OCI-LY3 (cell line): Measurements from ENCODE around the gene FES.

Source experiments
- H2AFZ ChIP-seq: fragments of 200-600, 300-600 bp; shearing (Covaris generic); 2 replicates; pipeline ENCODE4 v1.6.0; 2014; ENCODE audit warnings: antibody characterized with exemption, low read depth, low read length
- H3K27ac ChIP-seq: fragments of 200-600, 300-600 bp; sonication (generic); 2 replicates; pipeline ENCODE4 v1.5.1; 2014; ENCODE audit warnings: mild to moderate bottlenecking, low read length, moderate library complexity, mixed read lengths
- H3K27me3 ChIP-seq: fragments of 200-600, 300-600 bp; sonication (generic); 2 replicates; pipeline ENCODE4 v1.6.1; 2014; ENCODE audit warnings: low read depth, low read length, mixed read lengths
- H3K36me3 ChIP-seq: fragments of 200-600, 300-600 bp; sonication (generic); replicated peaks from 2 replicates; pipeline ENCODE3; 2014; ENCODE audit warnings: low read depth, low read length, mixed read lengths
- H3K4me1 ChIP-seq: fragments of 300-600, 200-600 bp; sonication (generic); 2 replicates; pipeline ENCODE4 v1.6.1; 2014; ENCODE audit warnings: low read length, mixed read lengths
- H3K4me2 ChIP-seq: fragments of 200-600, 300-600 bp; sonication (generic); 2 replicates; pipeline ENCODE4 v1.6.1; 2014; ENCODE audit warnings: low read length, mixed read lengths
- H3K4me3 ChIP-seq: fragments of 300-600, 200-600 bp; sonication (generic); 2 replicates; pipeline ENCODE4 v1.5.1; 2014; ENCODE audit warnings: antibody characterized with exemption, mild to moderate bottlenecking, low read length, moderate library complexity
- H3K79me2 ChIP-seq: fragments of 300-600, 200-600 bp; shearing (Covaris generic); 2 replicates; pipeline ENCODE4 v1.6.1; 2014; ENCODE audit warnings: mild to moderate bottlenecking, low read length, mixed read lengths
- H3K9ac ChIP-seq: fragments of 300-600, 200-600 bp; shearing (Covaris generic); 2 replicates; pipeline ENCODE4 v1.6.0; 2014; ENCODE audit warnings: mild to moderate bottlenecking, low read length, moderate library complexity
- H3K9me3 ChIP-seq: fragments of 200-600, 300-600 bp; shearing (Covaris generic); 2 replicates; pipeline ENCODE4 v1.6.1; 2014; ENCODE audit warnings: low read length, mixed read lengths; ENCODE audit not compliant: insufficient read depth
- H4K20me1 ChIP-seq: fragments of 200-600, 300-600 bp; sonication (generic); 2 replicates; pipeline ENCODE4 v1.6.1; 2016; ENCODE audit warnings: low read length, mixed read lengths; ENCODE audit not compliant: insufficient read depth
- CTCF ChIP-seq: fragments of 200-600, 300-600 bp; sonication (generic); IDR thresholded peaks from 2 replicates; pipeline ENCODE4 v1.5.1; 2014; ENCODE audit warnings: antibody characterized with exemption, low read length, low read depth
- EZH2phosphoT487 ChIP-seq: fragments of 200-600 bp; shearing (Covaris generic); IDR thresholded peaks from 2 replicates; pipeline ENCODE4 v1.6.1; 2018; ENCODE audit warnings: antibody characterized with exemption, mixed run types, low read depth

FES gene

DNA sequence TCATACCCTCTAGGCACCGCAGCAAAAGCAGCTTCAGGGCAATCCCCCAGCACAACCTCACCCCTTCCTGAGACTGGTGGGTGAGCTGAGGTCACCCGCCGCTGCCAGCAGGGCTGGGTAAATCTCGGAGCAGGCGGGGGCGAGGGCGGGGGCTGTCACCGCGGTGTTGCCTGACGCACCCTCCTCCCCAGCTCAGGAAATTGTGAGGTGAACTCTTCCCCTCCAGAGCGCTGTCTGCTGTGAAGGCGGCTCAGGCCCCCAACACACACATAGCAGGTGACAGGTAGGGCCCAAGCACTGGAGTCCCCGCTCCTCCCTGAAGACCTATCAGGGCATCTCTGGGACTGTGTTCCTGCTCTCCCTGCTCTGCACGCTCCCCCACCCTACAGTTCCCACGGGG is 46.2 kb upstream of the FES start:
- Histone ChIP-seq H3K27ac (no peak overlapping the region), H2AFZ (no peak overlapping the region; the same call in 1 of the 2 replicates), H3K4me3 (0 out of 2 replicates have a peak overlapping the region, but pooled peaks have one; percentile 6), H3K4me1 (peaks cover 15% of the 10 kb centered on the region), H3K79me2 (no peaks in the 10 kb centered on the region), H3K9me3 (no peaks in the 10 kb centered on the region), H3K4me2 (peak overlapping the region; percentile 24), H4K20me1 (no peaks in the 10 kb centered on the region), H3K27me3 (peaks cover 37% of the 10 kb centered on the region), H3K36me3 (no peaks in the 10 kb centered on the region), H3K9ac (no peak overlapping the region)
- no peak for TF ChIP-seq EZH2phosphoT487
- no peak for TF ChIP-seq CTCF

DNA sequence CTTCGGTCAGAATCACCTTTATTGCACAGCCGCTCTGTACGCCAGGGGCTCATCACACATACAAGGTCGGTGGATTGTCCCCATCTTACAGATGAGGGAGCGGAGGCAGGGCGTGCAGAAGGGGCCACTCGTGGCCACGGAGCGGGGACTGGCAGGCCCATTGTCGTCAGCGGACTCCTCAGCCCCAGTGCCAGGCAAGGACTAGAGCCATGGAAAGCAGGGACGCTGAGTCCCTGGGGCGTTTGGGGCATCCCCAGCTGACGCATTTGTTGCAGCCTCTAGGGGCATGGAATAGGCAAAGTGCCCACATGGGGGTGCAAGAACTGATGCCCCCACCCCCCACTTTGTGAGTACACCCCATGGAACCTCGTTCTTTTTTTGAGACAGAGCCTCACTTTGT is 45.8 kb upstream of the FES start:
- H3K4me3 ChIP-seq = 0 out of 2 replicates have a peak overlapping the region, but pooled peaks have one; percentile 6
- no peak overlapping the region for H3K9ac ChIP-seq
- H3K4me1 ChIP-seq = peaks cover 15% of the 10 kb centered on the region
- TF ChIP-seq EZH2phosphoT487 = no peak
- TF ChIP-seq CTCF = no peak
- no peaks in the 10 kb centered on the region for H3K9me3 ChIP-seq
- peak overlapping the region; percentile 24 for H3K4me2 ChIP-seq
- no peaks in the 10 kb centered on the region for H3K79me2 ChIP-seq
- no peaks in the 10 kb centered on the region for H4K20me1 ChIP-seq
- peaks cover 41% of the 10 kb centered on the region for H3K27me3 ChIP-seq
- no peaks in the 10 kb centered on the region for H3K36me3 ChIP-seq
- no peak overlapping the region for H2AFZ ChIP-seq
- H3K27ac ChIP-seq = no peak overlapping the region

DNA sequence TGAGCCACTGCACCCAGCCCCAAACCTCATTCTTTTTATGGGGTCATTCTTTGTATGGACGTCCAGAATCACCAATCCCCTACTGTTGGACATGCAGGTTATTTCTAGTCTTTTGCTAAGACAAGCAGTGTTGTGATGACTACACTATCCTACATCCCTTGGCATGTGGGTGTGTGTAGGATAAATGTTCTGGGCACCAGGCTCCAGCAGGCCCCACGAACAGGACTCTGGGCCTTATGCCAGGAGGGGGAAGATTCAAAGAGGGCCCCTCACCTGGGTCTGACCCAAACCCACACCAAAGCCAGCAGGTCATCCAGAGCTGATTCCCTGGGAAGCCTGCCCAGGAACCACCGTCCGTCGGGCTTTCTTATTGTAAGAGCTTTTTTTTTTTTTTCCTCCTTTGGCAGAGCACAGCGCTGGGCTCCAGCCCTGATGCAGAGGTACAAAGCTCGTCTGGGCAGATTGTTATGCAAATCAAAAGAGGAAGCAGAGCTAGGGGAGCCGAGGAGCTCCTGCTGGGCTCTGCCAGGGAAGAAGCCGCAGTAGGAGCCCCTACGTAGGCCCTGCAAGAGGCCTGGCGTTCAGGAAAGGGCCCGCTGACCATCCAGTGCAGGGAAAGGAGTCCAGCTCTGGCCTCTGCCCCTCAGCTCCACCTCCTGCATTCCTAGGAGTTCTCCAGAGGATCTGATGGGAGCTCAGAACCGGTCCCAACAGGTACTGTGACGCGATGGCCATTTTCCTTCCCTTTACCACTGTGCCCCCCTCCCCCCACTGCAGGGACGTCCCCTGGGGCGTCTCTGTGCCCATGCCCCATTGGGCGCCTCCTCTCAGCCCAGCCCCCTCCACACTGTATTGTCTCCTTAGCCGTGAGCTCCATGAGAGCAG is 44.9 kb upstream of the FES start:
- Histone ChIP-seq H3K9ac (no peak overlapping the region), H3K4me1 (peaks cover 15% of the 10 kb centered on the region), H3K36me3 (no peaks in the 10 kb centered on the region), H2AFZ (peak overlapping the region; percentile 59), H3K4me3 (peak overlapping the region; percentile 19), H3K27me3 (peaks cover 37% of the 10 kb centered on the region), H3K9me3 (no peaks in the 10 kb centered on the region), H3K27ac (no peak overlapping the region), H3K4me2 (peak overlapping the region; percentile 56), H4K20me1 (no peaks in the 10 kb centered on the region), H3K79me2 (no peaks in the 10 kb centered on the region)
- no peak for TF ChIP-seq CTCF
- TF ChIP-seq EZH2phosphoT487 = no peak

- no peak for TF ChIP-seq CTCF
- TF ChIP-seq EZH2phosphoT487 = no peak
- Histone ChIP-seq H3K27me3 (peaks cover 32% of the 10 kb centered on the region), H3K9me3 (no peaks in the 10 kb centered on the region), H3K36me3 (no peaks in the 10 kb centered on the region), H3K4me2 (0 out of 2 replicates have a peak overlapping the region, but pooled peaks have one; percentile 56), H3K79me2 (no peaks in the 10 kb centered on the region), H3K4me3 (no peak overlapping the region; the same call in 1 of the 2 replicates), H2AFZ (no peak overlapping the region), H3K27ac (no peak overlapping the region), H3K9ac (no peak overlapping the region), H3K4me1 (peaks cover 23% of the 10 kb centered on the region), H4K20me1 (no peaks in the 10 kb centered on the region)
These were observed 44.0 kb upstream of the FES start for GRCh38 chr15:90840157-90840855.
